Stimulated activated CD4-positive, alpha-beta T cell treated with anti-CD3 and anti-CD28 coated beads, Interleukin-12 subunit alpha, Interleukin-12 subunit beta, amount 100 ng/mL, for 48 hours (primary cell): ENCODE data around the gene SEMA3B.

Experiments
- DNase-seq, 3 donors: peaks; one replicate each; pipeline ENCODE4 v3.0.0-alpha.2; 2020; ENCODE audit warnings: low read depth in 2 of 3, low spot score in 1 of 3

SEMA3B gene

DNA sequence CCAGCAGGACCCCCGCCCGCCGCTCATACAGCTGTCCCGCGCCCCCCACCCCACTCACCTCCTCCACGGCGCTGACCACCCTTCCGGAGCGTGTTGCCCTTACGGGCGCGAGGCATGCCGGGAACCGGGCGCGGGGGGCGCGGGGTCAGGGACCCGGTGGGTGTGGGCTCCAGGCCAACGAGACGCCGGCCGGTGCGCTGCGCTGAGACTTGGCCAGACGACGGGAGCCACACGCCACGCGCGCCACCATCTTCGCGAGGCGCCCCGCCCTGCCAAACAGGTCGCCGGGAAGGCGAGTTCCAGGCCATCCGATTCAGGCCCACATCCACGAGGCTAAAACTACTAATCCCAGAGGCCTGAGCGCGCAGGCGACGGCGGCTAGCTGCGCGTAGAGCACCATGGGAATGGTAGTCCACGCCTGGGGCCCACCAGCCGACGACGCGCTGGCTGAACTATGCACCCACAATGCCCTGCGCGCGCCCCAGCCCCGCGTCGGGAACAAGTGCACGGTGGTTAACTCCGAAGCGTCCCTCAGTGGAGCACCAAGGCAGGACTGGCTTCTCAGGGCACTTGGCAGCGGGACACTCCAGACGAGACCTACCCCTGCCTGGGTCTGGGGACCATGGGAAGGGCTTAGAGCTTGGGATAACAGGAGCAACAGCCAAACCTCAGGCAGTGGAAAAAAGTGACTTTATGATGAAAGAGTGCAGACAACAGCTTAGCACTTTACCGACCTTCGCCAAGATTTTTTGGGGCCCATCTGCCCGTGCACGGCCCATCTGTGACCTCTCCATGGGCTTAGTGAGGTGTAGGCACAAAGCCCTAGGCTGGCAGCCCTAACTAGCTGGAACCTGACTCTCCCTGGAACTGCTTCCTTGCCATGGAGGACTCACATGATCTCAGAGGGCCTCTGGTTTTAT is 23.5 kb downstream of the SEMA3B start, which contains the start of gene IFRD2:
Gene IFRD2, minus strand, starts transcription at position 271 of the 920 bp plus-strand sequence. Its CDS starts 155 bp downstream, at position 116.
- peak; percentile 87 to 93 (median 92) for DNase-seq

DNA sequence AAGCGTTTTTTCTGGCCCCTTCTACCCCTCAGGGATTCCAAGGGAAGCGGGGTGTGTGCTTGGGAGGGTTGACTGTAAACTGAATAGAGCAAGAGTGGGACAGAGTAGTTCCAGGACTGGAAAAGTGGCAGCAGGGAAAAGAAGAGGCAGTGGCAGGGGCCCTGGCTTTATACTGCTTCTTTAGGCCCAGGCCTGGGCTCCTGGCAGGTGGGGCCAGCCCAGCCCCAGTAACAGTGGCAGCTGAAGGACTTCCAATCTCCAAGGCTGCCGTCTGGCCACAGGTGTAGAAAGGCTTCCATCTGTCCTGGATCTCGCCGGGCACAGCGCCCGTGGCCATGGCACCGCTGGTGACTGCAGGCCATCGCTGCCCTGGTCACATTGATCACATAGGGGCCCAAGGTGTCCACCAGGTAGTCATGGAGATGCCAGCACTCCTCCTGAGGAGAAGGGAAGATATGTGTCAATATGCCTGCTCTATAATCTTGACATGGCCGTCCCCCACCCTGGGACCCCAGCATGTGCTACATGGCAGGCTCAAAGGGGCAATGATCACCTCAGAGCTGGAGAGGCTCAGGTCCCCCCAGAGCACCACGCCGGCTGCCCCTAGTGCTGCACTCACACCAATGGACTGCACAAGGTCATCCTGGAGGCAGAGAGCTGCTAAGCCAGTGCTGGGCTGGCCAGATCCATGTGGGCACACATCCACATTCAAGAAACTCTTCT is 24.3 kb downstream of the SEMA3B start:
- DNase-seq, result no peak

DNA sequence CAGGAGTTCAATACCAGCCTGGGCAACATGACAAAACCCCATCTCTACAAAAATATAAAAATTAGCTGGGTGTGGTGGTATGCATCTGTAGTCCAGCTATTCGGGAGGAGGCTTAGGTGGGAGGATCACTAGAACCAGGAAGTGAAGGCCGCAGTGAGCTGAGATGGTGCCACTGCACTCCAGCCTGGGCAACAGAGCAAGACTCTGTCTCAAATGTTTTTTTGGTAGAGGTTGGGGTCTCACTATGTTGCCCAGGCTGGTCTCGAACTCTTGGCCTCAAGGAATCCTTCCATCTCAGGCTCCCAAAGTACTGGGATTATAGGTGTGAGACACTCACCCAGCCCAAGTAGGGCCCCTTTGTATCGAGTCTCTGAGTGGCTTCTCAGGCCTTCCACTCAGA is 25.1 kb downstream of the SEMA3B start:
- DNase-seq, result no peak

DNA sequence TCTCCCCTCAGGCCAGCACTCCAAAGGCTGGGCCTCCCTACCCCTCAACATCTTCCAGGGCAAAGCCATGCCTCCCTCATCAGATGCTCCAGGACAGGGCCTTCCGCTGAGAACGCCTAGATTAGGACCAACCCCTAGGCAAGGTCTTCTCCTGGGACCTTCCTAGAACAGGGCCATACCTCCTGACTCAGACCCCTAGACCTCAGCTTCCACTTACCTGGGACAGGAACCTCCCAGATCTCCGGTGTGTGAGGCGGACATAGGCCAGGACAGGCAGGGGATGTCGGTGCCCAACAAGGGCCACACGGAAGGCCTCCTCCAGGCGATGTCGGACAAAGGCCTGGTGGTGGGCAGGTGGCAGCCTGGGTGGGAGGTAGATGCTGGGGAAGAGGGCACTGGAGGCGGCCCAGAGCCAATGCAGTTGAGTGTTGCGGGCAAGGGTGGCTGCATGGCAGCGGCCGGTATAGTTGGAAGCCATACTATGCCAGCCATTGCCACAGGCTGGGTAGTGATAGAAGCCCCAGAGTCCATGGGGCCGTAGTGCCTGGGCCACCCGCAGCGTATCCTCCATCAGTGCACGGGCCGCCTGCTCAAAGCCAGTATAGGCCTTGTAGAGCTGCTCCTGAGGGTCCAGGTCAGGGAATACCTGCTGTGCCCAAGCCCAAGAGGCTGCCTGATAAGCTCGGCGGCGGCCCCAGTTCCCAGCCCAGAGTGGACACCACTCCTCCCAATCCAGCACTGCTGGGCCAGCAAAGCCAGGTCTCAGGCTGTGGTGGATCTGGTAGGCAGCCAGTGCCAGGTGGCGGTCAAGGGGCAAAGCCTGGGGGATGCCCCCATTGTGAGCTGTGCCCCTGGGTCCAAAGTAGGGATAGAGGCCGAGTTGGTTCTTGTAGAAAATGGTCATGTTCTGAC is 25.8 kb downstream of the SEMA3B start:
- no peak for DNase-seq

DNA sequence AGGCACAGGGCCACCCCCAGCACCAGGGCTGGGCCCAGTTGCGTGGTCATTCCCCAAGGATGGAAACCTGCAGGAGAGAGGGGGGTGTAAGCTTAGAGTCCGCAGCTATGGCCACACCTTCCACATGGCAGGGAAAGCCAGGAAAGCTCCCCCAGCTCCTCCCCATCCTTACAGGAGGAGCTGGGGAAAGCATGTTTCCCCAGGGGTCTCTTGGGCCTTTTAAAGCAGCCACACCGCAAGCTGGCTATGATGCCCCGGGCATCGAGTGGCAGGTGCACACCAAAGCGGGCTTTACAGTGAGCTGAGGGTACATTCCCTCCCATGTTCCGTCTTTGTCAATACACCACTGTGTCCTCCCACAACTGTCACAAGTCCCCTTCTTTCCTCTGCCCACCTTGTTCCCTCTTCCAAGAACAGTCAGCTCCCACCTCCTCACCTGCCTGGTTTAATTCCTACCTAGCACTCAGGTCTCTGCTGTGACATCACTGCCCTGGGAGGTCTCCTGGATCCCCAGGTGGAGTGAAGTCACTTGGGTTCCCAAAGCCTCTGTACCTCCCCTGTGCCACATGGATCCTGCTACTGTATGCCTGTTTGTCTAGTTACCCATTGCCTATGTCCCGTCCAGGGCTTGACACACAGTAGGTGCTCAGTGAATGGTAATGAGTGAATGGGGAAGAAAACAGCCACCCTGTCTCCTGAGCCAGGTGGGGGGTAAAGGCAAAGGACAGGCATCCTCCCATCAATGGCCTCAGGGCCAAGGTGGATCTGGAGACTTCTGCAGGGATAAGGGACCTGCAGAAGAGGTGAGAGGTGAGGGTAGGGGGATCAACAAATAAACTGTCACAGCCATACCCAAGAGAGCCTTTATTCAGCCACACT is 26.8 kb downstream of the SEMA3B start:
- DNase-seq, result no peak

- DNase-seq, result no peak
Observed at GRCh38 chr3:50296721-50297383, 27.9 kb downstream of the SEMA3B start.

- no peak for DNase-seq
Observed at GRCh38 chr3:50297384-50297775, 28.4 kb downstream of the SEMA3B start.

DNA sequence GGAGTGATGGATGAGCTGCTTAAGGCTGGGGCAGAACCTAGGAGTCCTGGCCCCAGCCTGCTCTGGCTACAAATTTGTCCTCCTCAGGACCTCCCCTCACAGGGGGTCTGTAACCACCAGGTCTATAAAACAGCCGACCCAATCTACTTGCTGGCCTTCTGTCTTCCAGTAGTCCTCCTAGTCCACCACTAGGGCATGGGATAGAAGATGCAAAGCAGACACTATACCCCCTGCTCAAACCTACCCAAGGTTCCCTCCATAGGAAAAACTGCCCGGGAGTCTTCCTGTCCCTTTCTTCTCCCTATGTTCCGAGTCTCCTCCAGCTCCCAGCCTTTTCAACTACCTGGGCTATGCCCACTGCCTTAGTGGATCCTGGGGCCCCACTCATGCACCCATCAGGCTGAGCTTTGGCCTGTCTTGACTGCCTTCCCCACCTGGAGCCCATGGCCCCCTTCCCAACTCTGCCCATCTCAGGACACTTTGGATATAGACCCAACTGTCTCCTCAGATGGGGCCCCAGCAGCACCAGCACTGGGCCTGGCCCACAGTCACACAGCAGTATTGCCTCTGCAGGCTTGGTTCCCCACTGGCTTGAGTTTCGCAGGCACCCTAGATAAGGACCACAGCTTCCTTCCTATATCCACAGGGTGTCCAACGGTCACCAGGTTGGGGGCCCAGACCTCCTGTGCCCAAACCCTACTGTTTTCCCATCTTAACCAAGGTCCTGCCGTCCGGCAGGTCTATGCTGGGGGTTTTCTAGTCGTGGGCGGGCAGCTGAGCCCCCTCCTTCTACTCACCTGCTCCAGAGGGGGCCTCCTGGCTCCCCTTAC is 29.2 kb downstream of the SEMA3B start:
- no peak for DNase-seq

DNA sequence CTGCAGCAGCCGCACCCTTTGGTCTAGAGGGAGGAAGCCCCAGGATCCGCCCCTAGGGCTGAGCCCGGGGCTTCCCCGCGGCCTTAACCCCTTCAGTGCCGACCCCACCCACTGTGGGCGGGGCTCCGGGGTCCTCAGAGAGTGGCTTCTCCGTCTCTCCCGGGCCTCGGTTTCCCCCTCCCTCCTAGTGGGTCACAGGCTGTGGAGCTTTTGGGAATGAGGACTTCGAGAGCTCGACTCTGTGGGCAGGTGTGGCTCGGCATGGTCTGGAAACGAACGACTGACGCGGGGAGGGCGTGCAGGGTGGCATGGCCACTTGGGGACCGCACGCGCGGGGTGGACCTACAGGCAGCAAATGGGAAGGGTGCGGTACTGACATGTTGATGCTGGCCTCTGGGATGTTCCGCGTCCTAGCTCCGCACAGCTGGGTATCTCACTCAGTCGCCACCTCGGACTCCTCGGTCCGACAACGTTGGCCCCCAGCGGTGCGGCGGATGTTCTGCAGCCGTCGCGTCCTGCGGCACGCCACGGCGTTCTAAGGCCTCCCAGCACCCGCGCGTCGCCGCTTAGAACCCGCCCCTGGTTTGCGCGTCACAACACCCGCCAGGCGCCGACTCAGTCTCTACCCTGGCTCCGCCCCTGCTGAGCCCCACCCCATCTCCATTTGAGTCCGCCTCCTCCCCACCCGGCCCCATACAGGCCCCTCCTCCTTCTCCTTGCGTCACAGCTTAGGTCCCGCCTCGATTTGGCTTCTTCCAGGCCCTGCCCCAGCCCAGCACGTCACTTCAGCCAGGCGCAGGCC is 30.1 kb downstream of the SEMA3B start, which contains the start of the genes HYAL3 and NAA80:
Gene HYAL3, minus strand, starts transcription at position 570 of the 802 bp plus-strand sequence. CDS start 3,803 bp downstream, outside the sequence.
Gene NAA80, minus strand, starts transcription at position 570 of the 802 bp plus-strand sequence. CDS start 1,942 bp downstream, outside the sequence.
- peak; percentile 99 to 100 (median 99) for DNase-seq

DNA sequence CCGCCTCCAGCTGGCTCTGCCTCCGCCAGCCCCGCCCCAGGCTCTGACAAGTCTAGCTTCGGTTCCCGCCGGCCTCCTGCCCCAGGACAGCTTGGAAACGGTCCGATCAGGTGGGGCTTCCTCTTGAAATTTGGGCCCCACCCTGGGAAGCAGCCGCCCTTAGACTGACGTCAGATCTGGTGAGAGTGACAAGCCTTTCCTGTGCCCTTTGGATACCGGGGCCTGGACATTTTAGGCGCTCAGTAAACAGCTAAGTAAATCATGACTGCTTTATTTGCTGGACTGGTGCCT is 30.6 kb downstream of the SEMA3B start:
- no peak for DNase-seq

GRCh38 chr3:50299929-50300680 is 31.2 kb downstream of the SEMA3B start:
- no peak for DNase-seq

- no peak for DNase-seq
Observed at GRCh38 chr3:50300681-50301254, 31.8 kb downstream of the SEMA3B start.

GRCh38 chr3:50302095-50303012 is 33.4 kb downstream of the SEMA3B start:
- DNase-seq, result no peak

DNA sequence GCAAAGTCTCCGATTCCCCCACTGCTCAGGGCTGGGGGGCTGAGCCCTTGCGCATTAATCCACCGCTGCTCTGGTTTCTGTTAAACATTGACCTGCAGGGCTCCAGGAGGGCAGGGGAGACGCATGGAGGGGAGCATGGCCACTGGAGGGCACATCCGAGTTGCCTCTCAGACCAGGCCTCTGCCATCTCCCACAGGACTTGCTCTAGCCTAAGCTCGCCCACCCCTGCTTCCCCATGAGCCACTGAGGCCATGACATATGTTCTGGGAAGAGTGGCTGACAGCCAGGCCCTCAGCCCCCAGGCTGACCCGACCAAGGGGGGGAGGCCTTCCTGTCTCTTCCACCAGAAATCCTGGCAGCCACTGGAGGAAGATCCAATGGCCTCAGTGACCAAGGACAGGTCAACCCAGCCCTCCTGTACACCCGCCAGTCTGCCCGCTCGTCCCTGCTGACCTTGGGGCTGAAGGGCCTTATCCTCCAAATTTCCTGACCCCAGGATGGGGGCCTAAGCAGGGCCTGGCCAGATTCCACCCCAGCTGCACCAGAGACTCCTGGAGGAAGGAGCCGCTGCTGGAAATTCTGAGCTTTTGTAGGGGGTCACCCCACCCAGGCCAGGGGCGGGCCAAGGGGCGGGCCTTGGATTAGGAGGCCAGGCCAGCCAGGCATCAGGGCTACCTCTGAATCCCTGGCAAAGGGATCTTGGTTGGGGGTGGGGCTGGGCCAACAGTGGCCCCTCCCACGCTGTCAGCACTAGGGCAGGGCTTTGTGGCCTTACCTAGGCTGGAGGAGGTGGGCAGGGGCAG is 34.3 kb downstream of the SEMA3B start, which contains the start of gene HYAL1:
Gene HYAL1, minus strand, starts transcription at position 562 of the 803 bp plus-strand sequence. CDS start 618 bp downstream, outside the sequence.
- DNase-seq, result no peak

- DNase-seq, result no peak
Observed at GRCh38 chr3:50304601-50305000, 35.7 kb downstream of the SEMA3B start.
